Stimulated activated CD8-positive, alpha-beta memory T cell treated with anti-CD3 and anti-CD28 coated beads, Interleukin-15, amount 100 ng/mL, for 4 hours (primary cell): ENCODE results near the gene FRMD4A.
"Not testable (repeated sequence)": the region's sequence is repeated elsewhere in the genome, so short reads cannot be mapped to it uniquely, and the experiment has no call there.

Experiments used
- DNase-seq, 2 donors: peaks; one replicate each; pipeline ENCODE4 v3.0.0-alpha.2; 2020; ENCODE audit warnings: low read depth in 2 of 2

The FRMD4A gene

DNA sequence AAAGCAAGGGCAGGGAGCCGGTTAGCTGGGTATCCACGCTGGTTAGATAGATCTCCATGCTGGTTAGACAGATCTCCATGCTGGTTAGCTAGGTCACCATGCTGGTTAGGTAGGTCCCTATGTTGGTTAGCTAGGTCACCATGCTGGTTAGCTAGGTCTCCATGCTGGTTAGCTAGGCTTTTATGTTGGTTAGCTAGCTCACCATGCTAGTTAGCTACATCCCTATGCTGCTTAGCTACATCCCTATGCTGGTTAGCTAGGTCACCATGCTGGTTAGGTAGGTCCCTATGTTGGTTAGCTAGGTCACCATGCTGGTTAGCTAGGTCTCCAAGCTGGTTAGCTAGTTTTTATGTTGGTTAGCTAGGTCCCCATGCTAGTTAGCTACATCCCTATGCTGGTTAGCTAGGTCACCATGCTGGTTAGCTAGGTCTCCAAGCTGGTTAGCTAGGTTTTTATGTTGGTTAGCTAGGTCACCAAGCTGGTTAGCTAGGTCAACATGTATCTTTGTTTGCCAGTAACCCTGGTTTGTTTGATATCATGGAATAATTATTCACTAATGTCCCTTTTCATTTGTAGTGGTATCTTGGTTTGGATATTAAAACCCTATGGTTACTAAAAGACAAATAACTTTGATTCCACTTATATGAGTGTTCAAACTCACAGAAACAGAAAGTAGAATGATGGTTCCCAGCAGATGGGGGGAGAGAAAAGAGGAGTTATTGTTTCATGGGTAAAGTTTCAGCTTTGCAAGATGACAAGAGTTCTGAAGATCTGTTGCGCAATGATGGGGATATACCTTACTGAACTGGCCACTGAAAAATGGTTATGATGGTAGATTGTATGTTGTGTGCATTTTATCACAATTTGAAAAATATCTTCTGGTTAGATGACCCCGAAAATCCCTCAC lies 607.7 kb downstream of the FRMD4A start:
- no peak for DNase-seq

DNA sequence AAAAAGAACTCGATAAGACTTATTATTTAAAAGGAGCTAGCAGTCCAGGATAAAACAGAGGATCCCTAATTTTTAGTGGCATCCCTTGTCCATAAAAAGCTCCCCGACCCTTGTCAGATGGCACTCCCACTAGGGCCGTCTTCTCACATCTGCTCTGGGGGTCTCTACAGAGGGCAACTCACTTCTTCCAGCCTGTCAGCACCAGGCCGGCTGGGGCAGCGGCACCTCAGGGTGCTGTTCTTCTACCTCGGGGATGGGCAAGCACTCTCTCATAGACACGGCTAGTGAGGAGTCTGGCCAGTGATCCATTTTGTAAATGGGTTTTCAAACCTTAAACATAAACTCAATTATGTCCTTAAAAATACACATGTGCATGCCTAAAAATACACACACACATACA lies 609.2 kb downstream of the FRMD4A start:
- no peak for DNase-seq

- no peak for DNase-seq
Observed at GRCh38 chr10:13720699-13721098, 610.0 kb downstream of the FRMD4A start.

DNA sequence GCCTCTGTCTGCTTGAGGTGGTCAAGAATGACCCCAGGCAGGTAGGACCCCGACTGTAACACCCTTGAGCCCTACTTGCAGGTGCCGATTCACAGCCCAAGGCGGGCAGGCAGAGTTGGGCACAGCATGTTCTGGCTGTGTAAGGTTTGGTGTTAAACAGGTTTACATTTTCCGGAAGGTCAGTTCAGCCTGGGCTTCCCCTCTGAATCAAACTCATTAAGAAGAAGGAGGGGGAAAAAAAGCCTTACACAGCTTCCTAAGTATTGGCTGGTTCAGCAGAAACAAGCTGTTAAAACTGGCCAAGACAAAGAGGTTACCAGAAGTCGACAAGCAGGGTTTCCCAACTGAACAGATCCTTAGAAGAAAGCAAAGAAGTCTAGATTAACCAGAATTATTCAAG lies 611.3 kb downstream of the FRMD4A start:
- DNase-seq, result no peak

- DNase-seq, result no peak
Observed at GRCh38 chr10:13718820-13719219, 611.9 kb downstream of the FRMD4A start.

GRCh38 chr10:13717936-13718772 lies 612.6 kb downstream of the FRMD4A start:
- no peak for DNase-seq

- DNase-seq, result no peak
Observed at GRCh38 chr10:13717571-13717935, 613.2 kb downstream of the FRMD4A start.

GRCh38 chr10:13716081-13717071 lies 614.3 kb downstream of the FRMD4A start:
- no peak for DNase-seq

DNA sequence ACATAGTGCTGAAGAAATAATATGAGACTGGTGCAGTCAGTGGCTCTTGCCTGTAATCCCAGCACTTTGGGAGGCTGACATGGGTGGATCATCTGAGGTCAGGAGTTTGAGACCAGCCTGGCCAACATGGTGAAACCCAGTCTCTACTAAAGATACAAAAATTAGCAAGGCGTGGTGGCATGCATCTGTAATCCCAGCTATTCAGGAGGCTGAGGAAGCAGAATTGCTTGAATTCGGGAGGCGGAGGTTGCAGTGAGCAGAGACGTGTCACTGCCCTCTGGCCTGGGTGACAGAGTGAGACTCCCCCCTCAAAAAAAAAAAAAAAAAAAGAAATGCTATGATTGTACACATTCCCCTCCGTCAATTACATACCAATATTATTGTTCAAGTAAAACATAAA lies 615.1 kb downstream of the FRMD4A start:
- not testable (repeated sequence) for DNase-seq

DNA sequence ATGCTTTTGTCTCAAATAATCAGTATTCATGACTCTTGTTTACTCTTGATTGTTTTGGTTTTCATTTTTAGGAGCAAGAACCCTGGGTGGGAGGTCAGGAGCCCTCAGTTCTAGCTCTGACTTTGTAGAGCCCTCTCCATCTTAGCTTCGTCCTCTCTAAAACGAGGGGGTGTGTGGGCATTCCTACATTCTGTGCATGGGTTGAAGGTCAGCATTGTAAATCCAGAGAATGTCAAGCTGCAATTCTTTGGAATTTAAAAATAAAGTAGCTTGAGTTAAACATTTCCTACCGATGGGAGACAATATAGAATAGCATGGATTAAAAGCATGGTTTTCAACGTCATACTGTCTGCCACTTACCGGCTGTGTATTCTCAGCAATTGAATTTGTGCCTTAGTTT lies 615.6 kb downstream of the FRMD4A start:
- no peak for DNase-seq

- DNase-seq, result peak in 1 of 2 donors; percentile 19
Observed at GRCh38 chr10:13712837-13713581, 617.7 kb downstream of the FRMD4A start.

DNA sequence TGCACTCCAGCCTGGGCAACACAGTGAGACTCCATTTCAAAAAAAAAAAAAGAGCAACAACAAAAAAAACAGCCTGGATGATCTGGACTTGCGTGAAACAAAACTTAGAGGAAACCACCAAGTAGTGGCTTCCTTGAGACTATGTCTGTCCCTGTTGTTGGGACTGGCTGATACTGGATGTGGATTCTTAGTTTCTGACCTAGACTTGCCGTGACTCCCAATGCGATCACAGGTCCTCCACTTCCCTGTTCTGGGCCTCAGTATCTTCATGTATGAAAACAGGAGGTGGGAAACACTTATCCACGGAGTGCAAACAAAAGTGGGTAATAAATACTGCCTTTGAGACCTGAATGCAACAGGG lies 618.3 kb downstream of the FRMD4A start:
- no peak for DNase-seq

DNA sequence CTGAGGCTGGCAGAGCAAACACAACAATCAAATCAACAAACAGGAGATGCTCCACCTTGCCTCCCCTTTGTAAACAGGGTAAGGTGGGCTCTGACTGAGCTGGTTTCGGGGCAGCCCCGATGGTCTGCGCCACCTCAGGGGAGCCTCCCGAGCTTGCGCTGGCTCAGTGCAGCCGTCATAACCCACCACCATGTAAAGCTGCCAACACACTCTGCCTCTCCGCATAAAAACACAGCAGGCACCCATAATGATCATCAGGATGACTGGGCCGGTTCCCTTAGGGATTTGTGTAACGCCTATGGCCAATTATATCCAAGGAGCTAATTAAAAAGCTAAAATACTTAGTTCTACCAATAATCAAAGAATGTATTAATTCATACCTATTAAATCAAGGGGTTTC lies 619.4 kb downstream of the FRMD4A start:
- DNase-seq, result no peak

- DNase-seq, result no peak
Observed at GRCh38 chr10:13709931-13710650, 620.6 kb downstream of the FRMD4A start.

DNA sequence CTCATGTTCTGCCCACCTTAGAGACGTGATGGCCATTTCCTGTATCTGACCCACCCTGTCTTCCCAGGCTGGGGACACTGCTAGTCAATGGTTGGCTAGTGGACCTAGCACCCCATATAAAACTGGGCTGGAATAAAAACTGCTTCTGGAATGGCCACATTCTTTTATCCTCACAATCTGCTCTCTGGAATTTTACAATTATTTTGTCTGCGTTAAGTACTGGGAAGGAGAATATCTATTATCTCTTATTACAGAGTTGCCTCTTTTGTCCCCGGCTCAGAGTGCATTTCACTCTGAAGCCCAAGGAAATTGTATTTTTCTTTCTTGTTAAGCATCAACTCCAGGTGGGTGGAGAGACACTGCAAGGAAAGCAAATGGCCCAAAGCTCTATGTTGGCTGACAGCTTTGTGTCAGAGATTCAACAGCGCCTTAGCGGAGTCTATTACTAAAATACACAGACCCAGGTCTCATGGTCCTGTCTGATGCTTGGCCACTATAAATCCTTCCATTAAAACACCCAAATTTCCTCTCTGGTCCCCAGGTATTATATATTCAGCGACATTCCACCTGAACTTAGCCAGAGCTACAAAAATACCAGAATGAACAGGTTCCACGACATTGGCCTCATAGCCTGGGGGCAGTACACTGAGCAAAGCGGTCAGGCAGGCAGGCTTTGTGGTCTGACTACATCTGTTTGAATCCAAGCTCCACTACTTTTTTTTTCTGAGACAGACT lies 622.3 kb downstream of the FRMD4A start:
- no peak for DNase-seq

DNA sequence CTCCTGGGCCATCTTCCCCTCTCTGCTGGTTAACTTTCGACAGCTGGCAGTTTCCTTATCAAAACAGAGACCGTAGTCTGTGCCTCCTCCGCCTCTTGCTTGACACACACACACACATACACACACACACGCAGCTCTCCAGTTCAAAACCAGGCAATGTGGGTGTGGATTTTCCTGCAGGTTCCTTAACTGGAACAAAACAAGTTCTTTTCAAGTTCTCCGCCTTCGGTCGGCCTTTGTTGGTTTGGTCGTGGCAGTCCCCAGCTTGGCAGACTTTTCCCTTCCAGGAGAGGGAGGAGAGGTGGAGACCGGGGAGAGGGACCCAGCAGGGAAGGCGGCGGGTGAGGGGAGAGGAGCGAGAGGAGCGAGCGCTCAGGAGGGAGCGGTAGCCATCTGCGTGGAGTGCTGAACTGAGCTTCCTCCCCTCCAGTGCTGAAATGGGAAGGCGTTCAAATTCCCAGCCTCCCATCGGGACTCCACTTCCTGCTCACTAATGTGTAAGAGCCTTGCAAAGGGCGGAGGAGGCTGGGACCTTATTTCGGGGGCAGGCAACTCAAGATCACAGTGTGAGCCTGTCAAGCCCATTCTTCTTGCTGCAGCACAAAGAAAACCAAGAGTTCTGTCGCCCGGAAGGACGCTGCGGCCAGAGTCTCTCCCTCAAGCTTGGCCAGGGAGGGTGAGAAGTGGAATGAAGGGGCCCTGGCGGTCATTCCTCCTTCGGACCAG lies 623.4 kb downstream of the FRMD4A start:
- DNase-seq, result no peak

DNA sequence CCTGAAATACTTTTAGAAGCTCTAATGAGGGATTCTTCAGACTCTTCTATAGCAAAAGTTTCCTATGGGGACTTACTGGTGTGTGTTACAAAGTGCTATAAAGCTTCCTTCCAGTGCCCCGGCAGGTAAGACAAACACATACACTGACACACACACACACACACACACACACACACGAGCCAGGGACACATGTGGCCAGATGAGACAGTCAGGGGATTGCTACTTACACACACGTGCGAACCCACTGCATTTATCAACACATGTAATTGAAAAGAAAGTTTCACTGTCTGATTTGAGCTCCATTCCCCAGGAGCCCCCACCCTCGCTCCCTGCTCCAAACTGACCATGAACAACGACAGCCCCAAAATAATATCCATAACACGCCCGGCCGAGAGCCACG lies 624.1 kb downstream of the FRMD4A start:
- DNase-seq, result no peak

DNA sequence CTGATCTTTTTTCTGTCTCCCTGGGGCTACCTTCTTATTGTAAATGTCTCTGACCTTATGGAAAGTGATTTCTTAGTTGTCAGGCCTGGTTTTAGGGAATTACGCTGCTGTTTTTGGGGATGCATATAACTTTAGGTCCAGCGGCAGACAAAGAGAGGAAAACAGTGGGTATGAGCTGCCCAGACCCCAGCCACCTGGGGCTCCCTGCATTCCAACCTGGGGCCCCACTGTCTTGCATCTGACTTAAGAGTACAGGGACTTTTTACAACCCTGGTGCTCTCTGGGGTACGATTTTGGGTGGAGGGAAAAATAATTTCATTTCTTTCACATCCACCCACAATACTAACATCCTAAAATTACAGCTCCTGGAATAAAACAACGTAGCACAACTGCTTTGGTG lies 624.5 kb downstream of the FRMD4A start:
- no peak for DNase-seq
